AG04449 (cell line): ENCODE results near the gene FAM118B.

Experiments used
- CTCF ChIA-PET: fragments of 350-600 bp; formaldehyde crosslinking; extraction: SDS; loops from one replicate; lab custom pipeline; 2021; ENCODE audit warnings: antibody characterized with exemption; lab: Yijun Ruan, JAX
- POLR2A ChIA-PET: fragments of 400-600, 350-600 bp; formaldehyde crosslinking; extraction: SDS; loops from one replicate; lab custom pipeline; 2020; ENCODE audit warnings: antibody characterized with exemption, inconsistent platforms; lab: Yijun Ruan, JAX
- DNase-seq: peaks from one replicate; pipeline ENCODE4 v3.0.0-alpha.2; 2010; ENCODE audit warnings: low read depth, low spot score
- H3K4me3 ChIP-seq: 2 replicates; pipeline ENCODE4 v1.5.1; 2011; ENCODE audit warnings: low read depth, mild to moderate bottlenecking, control low read depth, low read length
- TF ChIP-seq, protein P1 (sequence below): IDR thresholded peaks from one replicate; pipeline ENCODE4 v1.5.1; 2011; ENCODE audit warnings: mild to moderate bottlenecking, moderate library complexity, low read length, control low read depth, inconsistent platforms; ENCODE audit not compliant: insufficient read depth; ENCODE audit errors: missing control alignments

Gene FAM118B

DNA sequence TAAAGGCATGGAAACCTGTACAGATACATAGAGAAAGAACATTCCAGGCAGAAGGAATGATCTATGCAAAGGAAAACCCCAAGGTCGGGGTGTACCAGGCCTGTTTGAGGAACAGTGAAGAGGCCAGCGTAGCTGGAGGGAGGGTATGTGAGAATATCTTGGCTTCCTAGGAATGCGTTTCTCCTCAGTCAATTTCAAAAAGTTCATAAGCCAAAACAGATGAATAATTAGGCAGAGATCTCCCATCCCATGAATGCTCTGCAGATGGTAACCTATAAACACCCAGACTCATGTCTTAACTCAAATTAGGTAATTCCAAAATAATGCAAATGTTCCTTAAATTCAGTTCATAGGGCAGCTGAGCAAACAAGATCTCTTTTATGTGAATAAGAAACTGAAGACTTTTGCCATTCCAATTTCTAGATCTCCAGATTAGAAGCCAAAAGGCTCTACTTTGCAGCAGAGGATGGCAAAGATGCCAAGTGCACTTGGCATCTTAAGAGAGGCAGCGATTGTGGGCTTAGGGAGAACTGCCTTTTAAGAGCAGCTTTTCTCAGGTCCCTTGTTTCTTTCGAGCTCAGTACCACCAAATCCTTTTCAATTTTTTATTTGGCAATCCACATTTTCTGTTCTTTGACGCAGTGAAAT, 13.2 kb downstream of the FAM118B start:
- ChIA-PET POLR2A (no interaction called here), CTCF (interaction anchor here (0.6 to 1.6 kb wide), 2 partner anchors 14 to 302 kb away, joined by 3 to 6 read pairs; partner anchors contain the start of gene RPUSD4)
- TF ChIP-seq, protein P1, sequence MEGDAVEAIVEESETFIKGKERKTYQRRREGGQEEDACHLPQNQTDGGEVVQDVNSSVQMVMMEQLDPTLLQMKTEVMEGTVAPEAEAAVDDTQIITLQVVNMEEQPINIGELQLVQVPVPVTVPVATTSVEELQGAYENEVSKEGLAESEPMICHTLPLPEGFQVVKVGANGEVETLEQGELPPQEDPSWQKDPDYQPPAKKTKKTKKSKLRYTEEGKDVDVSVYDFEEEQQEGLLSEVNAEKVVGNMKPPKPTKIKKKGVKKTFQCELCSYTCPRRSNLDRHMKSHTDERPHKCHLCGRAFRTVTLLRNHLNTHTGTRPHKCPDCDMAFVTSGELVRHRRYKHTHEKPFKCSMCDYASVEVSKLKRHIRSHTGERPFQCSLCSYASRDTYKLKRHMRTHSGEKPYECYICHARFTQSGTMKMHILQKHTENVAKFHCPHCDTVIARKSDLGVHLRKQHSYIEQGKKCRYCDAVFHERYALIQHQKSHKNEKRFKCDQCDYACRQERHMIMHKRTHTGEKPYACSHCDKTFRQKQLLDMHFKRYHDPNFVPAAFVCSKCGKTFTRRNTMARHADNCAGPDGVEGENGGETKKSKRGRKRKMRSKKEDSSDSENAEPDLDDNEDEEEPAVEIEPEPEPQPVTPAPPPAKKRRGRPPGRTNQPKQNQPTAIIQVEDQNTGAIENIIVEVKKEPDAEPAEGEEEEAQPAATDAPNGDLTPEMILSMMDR, result no peak
- no peak overlapping the region for H3K4me3 ChIP-seq
- DNase-seq, result no peak

DNA sequence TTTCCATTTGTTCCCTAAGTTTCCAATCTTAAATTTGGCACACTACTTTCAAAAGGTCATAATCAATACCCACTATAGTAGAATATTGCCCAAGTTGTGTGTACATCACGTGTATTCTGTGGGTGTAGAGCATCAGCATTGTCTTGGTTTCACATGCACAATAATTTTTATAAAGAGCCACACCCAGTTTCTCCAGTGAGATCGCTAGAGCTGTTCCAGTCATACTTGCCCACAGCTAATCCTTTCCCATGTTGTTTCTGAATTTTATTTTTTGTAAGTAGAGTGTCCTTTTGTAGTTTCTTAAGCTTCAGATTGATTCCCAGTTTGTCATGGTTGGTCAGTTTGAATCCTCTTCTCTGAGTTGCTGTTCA, 13.7 kb downstream of the FAM118B start:
- CTCF ChIA-PET, result interaction anchor here (0.6 to 1.6 kb wide), 2 partner anchors 15 to 302 kb away, joined by 3 to 6 read pairs; partner anchors contain the start of gene RPUSD4
- H3K4me3 ChIP-seq, result no peak overlapping the region
- POLR2A ChIA-PET, result no interaction called here
- no peak for DNase-seq
- TF ChIP-seq, protein P1, result no peak

DNA sequence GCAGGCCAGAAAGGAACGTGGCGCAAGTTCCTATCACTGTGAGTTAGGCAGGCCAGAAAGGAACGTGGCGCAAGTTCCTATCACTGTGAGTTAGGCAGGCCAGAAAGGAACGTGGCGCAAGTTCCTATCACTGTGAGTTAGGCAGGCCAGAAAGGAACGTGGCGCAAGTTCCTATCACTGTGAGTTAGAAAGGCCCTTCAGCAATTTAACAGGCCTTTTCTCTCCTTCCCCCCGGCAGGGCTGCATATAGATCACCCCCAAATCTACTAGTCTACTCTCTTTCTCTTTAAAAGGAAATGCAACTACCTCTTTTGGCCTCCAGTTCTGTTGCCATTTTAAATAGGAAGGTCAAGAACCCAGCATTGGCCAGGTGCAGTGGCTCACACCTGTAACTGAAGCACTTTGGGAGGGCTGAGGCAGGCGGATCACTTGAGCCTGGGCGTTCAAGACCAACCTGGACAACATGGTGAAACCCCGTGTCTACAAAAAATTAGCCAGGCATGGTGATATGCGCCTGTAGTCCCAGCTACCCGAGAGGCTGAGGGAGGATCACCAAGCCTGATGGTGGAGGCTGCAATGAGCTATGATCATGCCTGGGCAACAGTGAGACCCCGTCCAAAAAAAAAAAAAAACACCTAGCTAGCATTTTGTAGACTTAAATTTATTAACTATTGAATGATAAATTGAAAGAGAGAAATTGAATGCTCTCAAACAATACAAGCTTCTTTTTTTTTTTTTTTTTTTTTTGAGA, 14.9 kb downstream of the FAM118B start:
- DNase-seq, result no peak
- ChIA-PET CTCF (no interaction called here), POLR2A (no interaction called here)
- TF ChIP-seq, protein P1, result no peak
- H3K4me3 ChIP-seq, result no peak overlapping the region

DNA sequence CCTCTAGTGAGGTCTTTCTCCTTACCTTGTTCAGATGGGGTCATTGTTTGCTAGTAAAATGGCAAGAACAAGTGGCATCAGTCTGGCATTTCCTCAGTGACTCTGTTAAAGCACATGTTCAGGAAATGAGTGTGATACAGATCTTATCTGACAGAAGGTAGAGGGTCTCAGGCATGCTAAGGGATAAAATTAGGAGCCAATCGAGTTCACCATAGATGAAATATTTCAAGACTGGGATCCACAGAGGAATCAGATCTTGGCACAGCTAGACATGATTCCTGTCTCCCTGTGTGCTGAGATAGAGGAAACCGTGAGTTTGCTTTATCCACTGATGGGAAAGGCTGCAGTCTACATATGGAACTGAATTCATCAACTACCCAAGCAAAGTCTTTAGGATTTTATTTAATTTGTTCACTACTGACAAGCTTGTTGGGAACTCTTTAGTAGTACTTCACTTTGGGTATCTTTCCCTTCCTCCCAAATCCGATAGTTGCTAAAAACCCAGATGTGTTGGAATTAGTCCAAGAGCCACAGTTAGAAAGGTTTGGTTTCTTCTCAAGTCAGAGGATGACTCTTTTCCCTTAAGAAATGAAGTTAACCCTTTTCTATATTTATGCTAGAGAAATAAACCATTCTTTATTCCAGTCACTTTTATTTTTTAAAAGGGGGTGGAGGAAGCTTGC, 18.4 kb downstream of the FAM118B start:
- POLR2A ChIA-PET, result no interaction called here

DNA sequence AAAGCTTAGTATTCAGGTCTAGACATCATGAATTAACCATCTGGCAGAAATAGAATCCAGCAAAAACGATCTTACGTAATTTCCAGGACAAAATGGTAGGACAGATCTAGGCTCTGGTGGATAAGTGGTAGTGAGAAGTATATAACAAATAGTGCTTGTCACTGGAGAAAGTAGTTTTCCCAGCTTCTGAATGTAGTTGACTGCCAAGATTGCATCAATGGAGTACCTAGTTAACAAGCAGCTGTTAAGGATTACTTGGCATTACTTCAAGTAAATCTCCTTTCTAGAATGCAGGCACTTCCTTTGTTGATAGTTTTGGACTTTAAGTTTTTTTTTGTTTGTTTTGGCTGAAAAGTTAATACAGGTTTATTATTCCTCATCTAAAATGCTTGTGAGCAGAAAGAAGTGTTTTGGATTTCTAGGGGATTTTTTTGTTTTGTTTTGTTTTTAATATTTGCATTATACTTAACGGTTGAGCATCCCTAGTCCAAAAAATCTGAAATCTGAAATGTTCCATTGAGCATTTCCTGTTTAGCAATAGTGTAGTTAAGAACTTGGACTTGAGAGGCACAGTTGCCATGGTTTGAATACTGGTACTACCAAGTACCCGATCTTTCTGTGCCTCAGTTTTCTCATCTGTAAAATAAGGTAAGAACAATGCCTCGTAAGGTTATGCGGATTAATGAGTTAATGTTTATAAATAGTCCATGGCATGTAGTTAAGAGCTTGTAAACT, 20.3 kb downstream of the FAM118B start:
- no peak overlapping the region for H3K4me3 ChIP-seq
- ChIA-PET POLR2A (interaction anchor here (0.6 to 1.1 kb wide), 2 partner anchors 12 to 20 kb away, joined by 3 to 4 read pairs; partner anchors contain the start of genes FAM118B and RPUSD4), CTCF (no interaction called here)
- DNase-seq, result no peak
- TF ChIP-seq, protein P1, result no peak

More for the DNA sequence above, 18.4 kb downstream of the FAM118B start:
- CTCF ChIA-PET, result interaction anchor here (1.0 to 1.2 kb wide), 2 partner anchors 8 to 16 kb away, joined by 3 read pairs; no protein-coding TSS in a partner anchor
- DNase-seq, result no peak
- no peak overlapping the region for H3K4me3 ChIP-seq
- TF ChIP-seq, protein P1, result no peak
